Fibroblast of lung (primary cell): Measurements from ENCODE around the gene FAM53B. TPM values are rescaled to one million over a fixed set of nuclear protein-coding genes. Genes with fewer than 3 reads are reported as not detected.

Experiments used
- DNase-seq, 2 donors: peaks; one replicate each; pipeline versions ENCODE4 v3.0.0 to v3.0.0-alpha.2; 2010; ENCODE audit warnings: low read depth in 2 of 2
- H2AFZ ChIP-seq: 2 replicates; pipeline ENCODE4 v1.5.1; 2012; ENCODE audit warnings: low read length, control low read depth, inconsistent platforms
- H3K27ac ChIP-seq: 2 replicates; pipeline ENCODE4 v1.5.1; 2011; ENCODE audit warnings: low read length, control low read depth; ENCODE audit not compliant: insufficient read depth
- H3K27me3 ChIP-seq: 2 replicates; pipeline ENCODE4 v1.5.1; 2011; ENCODE audit warnings: mild to moderate bottlenecking, low read length; ENCODE audit not compliant: control insufficient read depth, insufficient read depth
- H3K36me3 ChIP-seq: 2 replicates; pipeline ENCODE4 v1.5.1; 2011; ENCODE audit warnings: low read length; ENCODE audit not compliant: control insufficient read depth, insufficient read depth
- H3K4me1 ChIP-seq: 2 replicates; pipeline ENCODE4 v1.5.1; 2011; ENCODE audit warnings: low read length; ENCODE audit not compliant: control insufficient read depth, insufficient read depth; ENCODE audit errors: extremely low read depth
- H3K4me2 ChIP-seq: 2 replicates; pipeline ENCODE4 v1.5.1; 2011; ENCODE audit warnings: low read length, control low read depth; ENCODE audit not compliant: insufficient read depth; ENCODE audit errors: extremely low read depth
- H3K4me3 ChIP-seq, 4 experiments: fragments of 200-600 bp in 1 of 4; sonication (generic) in 1 of 4; replicated peaks in 1 of 4; 2 replicates each; pipeline ENCODE4 v1.5.1; 2011 to 2016; ENCODE audit warnings: low read length in 4 of 4, low read depth in 3 of 4, mild to moderate bottlenecking in 3 of 4, control low read depth in 2 of 4, inconsistent platforms in 1 of 4, mixed read lengths in 1 of 4; ENCODE audit not compliant: insufficient read depth in 1 of 4; ENCODE audit errors: control extremely low read depth in 1 of 4
- H3K79me2 ChIP-seq: 2 replicates; pipeline ENCODE4 v1.5.1; 2012; ENCODE audit warnings: mild to moderate bottlenecking, low read length, inconsistent platforms; ENCODE audit not compliant: control insufficient read depth, insufficient read depth
- H3K9ac ChIP-seq: 2 replicates; pipeline ENCODE4 v1.5.1; 2011; ENCODE audit warnings: mild to moderate bottlenecking, low read length, control low read depth; ENCODE audit not compliant: insufficient read depth
- H3K9me3 ChIP-seq: 2 replicates; pipeline ENCODE4 v1.5.1; 2012; ENCODE audit warnings: low read depth, low read length; ENCODE audit not compliant: control insufficient read depth, insufficient read depth
- H4K20me1 ChIP-seq: 2 replicates; pipeline ENCODE4 v1.5.1; 2011; ENCODE audit warnings: low read length; ENCODE audit not compliant: control insufficient read depth, insufficient read depth; ENCODE audit errors: extremely low read depth
- EZH2 ChIP-seq: IDR thresholded peaks from 2 replicates; pipeline ENCODE4 v1.5.1; 2012; ENCODE audit warnings: low read length, control low read depth, mild to moderate bottlenecking; ENCODE audit errors: missing control alignments
- polyA plus RNA-seq, 2 donors: library from polyadenylated mRNA; depleted of rRNA in 1 of 2; stranded (reverse) in 1 of 2; unstranded in 1 of 2; fragments of >200 nt; gene quantifications; 2 replicates each; pipeline ENCODE4 v1.2.1, GENCODE V29; 2011 to 2012; ENCODE audit warnings: missing spikeins in 1 of 2
- total RNA-seq: library from RNA; depleted of rRNA; stranded (reverse); fragments of >200 nt; gene quantifications from 2 replicates; pipeline ENCODE4 v1.2.1, GENCODE V29; 2014
- TF ChIP-seq, protein P1 (sequence below), 2 donors: IDR thresholded peaks in 1 of 2; conservative IDR thresholded peaks in 1 of 2; 1 replicate in 1 of 2; 2 replicates in 1 of 2; pipeline ENCODE4 v1.5.1; 2011 to 2012; ENCODE audit warnings: low read length in 2 of 2, control low read depth in 1 of 2, inconsistent platforms in 1 of 2, low read depth in 1 of 2, mild to moderate bottlenecking in 1 of 2

Gene FAM53B
- total and polyA plus RNA-seq, 2 donors (not counting 1 experiment from before 2014, with no cell fraction given), result 2.2 to 11.7 TPM

DNA sequence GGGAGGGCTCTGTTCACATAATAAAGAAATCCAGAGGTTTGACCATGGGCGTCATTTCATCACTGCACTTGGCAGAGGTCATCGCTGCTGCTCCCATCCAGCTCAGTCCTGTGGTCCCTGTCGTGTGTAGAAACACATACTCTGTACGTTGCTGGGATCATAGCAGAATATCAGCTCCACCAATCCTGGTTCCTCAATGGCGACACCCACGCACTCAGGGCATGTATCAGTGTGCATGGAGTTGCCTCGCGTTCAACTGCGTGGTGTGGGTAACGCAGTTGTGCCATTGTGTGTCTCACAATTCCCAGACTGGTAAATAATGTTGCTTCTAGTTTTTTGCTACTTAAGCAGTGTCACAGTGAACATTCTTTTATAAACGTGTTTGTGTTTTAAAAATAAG, 171.4 kb downstream of the FAM53B start:
- H3K9ac ChIP-seq, result no peak overlapping the region
- H2AFZ ChIP-seq, result no peak overlapping the region

DNA sequence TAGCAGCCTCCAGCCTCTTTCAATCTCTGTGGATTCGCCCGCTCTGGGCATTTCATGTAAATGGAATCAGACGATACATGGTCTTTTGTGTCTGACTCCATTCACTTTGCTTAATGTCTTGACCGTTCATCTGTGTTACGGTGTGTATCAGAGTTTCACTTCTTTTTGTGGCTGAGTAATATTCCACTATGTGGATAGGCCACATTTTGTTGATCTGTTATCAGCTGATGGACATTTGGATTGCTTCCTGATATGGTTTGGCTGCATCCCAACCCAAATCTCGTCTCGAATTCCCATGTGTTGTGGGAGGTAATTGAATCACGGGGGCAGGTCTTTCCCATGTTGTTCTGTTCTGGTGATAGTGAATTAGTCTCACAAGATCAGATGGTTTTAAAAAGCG, 173.5 kb downstream of the FAM53B start:
- H3K79me2 ChIP-seq, result no peaks in the 10 kb centered on the region
- no peak overlapping the region for H3K9ac ChIP-seq
- no peaks in the 10 kb centered on the region for H3K9me3 ChIP-seq
- TF ChIP-seq, protein P1, sequence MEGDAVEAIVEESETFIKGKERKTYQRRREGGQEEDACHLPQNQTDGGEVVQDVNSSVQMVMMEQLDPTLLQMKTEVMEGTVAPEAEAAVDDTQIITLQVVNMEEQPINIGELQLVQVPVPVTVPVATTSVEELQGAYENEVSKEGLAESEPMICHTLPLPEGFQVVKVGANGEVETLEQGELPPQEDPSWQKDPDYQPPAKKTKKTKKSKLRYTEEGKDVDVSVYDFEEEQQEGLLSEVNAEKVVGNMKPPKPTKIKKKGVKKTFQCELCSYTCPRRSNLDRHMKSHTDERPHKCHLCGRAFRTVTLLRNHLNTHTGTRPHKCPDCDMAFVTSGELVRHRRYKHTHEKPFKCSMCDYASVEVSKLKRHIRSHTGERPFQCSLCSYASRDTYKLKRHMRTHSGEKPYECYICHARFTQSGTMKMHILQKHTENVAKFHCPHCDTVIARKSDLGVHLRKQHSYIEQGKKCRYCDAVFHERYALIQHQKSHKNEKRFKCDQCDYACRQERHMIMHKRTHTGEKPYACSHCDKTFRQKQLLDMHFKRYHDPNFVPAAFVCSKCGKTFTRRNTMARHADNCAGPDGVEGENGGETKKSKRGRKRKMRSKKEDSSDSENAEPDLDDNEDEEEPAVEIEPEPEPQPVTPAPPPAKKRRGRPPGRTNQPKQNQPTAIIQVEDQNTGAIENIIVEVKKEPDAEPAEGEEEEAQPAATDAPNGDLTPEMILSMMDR (conservative IDR thresholded peaks at IDR 0.05 in 1 of 2, IDR thresholded peaks at IDR 0.05 in 1 of 2; ENCODE audit: low read depth in 1 of 2, low read length in 2 of 2), result no peak
- TF ChIP-seq EZH2, result no peak
- H3K36me3 ChIP-seq, result no peaks in the 10 kb centered on the region
- no peaks in the 10 kb centered on the region for H4K20me1 ChIP-seq
- H3K27ac ChIP-seq, result no peak overlapping the region
- no peak for DNase-seq
- H3K4me1 ChIP-seq, result no peaks in the 10 kb centered on the region
- no peaks in the 10 kb centered on the region for H3K27me3 ChIP-seq
- H3K4me3 ChIP-seq, result no peak overlapping the region
- no peak overlapping the region for H3K4me2 ChIP-seq
- no peak overlapping the region for H2AFZ ChIP-seq

More for the DNA sequence above, 171.4 kb downstream of the FAM53B start:
- Histone ChIP-seq H3K4me1 (no peaks in the 10 kb centered on the region), H3K79me2 (no peaks in the 10 kb centered on the region), H3K27me3 (no peaks in the 10 kb centered on the region), H3K4me3 (no peak overlapping the region), H4K20me1 (no peaks in the 10 kb centered on the region), H3K27ac (no peak overlapping the region), H3K36me3 (no peaks in the 10 kb centered on the region), H3K9me3 (no peaks in the 10 kb centered on the region), H3K4me2 (no peak overlapping the region)
- DNase-seq, result no peak
- no peak for TF ChIP-seq EZH2
- TF ChIP-seq, protein P1 (conservative IDR thresholded peaks at IDR 0.05 in 1 of 2, IDR thresholded peaks at IDR 0.05 in 1 of 2; ENCODE audit: low read depth in 1 of 2, low read length in 2 of 2), result no peak

DNA sequence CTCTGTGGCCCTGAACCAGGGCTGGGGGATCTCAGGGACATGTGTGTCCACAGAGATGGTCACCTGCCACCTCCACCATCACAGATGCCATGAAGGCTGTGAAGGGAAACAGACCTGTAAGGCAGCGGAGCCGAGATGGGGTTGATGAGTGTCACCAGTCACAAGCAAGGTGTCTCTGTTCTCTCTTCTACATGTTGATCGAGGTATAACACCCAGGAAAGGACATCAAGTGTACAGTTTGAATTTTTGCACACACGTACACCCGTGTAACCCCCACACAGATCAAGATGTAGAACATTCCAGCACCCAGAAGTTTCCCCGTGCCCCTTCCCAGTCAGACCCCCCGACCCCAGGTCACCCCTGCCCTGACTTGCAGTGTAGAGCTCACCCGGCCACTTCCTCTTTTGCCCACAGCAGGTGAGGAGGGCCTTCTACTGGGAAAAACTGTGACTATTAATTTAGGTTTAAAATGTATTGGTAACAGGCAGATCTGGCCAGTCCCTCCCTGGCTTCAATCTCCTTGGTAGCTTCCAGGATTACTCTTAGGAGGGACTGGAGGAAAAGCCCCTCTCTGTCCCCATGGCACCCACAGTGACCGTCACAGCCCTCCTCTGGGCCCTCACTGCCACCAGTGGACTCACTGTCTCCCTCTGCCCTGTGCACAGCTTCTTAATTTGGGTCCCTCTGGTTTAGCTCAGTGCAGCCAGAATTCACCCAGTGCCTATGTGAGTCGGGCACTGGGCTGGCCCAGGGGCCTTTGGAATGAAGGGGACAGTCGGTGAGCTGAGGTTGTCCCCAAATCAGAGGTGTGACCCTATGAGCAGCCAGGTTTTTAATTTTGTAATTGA, 174.3 kb downstream of the FAM53B start:
- Histone ChIP-seq H3K4me1 (no peaks in the 10 kb centered on the region), H3K9me3 (no peaks in the 10 kb centered on the region), H2AFZ (no peak overlapping the region), H3K79me2 (no peaks in the 10 kb centered on the region), H3K27ac (no peak overlapping the region), H3K4me3 (no peak overlapping the region), H3K9ac (no peak overlapping the region), H4K20me1 (no peaks in the 10 kb centered on the region), H3K36me3 (no peaks in the 10 kb centered on the region), H3K4me2 (no peak overlapping the region), H3K27me3 (no peaks in the 10 kb centered on the region)
- DNase-seq, result no peak
- TF ChIP-seq, protein P1 (conservative IDR thresholded peaks at IDR 0.05 in 1 of 2, IDR thresholded peaks at IDR 0.05 in 1 of 2; ENCODE audit: low read depth in 1 of 2, low read length in 2 of 2), result no peak
- TF ChIP-seq EZH2, result no peak

Other genes starting within 250 kb of the FAM53B start
- gene EEF1AKMT2, start 47.5 kb upstream of the FAM53B start, total RNA-seq, result 14.4 and 20.5 TPM in 2 replicates
- 20.3 and 22.1 TPM in 2 replicates for gene EEF1AKMT2, start 47.5 kb upstream of the FAM53B start, polyA plus RNA-seq
- 14.1 and 15.2 TPM in 2 replicates for gene ABRAXAS2, start 57.4 kb upstream of the FAM53B start, total RNA-seq
- 18.8 and 20.2 TPM in 2 replicates for gene ABRAXAS2, start 57.4 kb upstream of the FAM53B start, polyA plus RNA-seq
- 32.9 and 39.3 TPM in 2 replicates for gene ZRANB1, start 197.7 kb upstream of the FAM53B start, total RNA-seq
- 18.1 and 26.5 TPM in 2 replicates for gene ZRANB1, start 197.7 kb upstream of the FAM53B start, polyA plus RNA-seq